ENCODE data around the gene TRIM47. TPM values are rescaled to one million over a fixed set of nuclear protein-coding genes. Genes with fewer than 3 reads are reported as not detected.

The TRIM47 gene
- total RNA-seq, 2 donors from 2014 or later: 21.3 to 62.9 TPM

GRCh38 chr17:75925103-75925502, 46.7 kb upstream of the TRIM47 start:
- Histone ChIP-seq H3K27me3 (replicated peaks; ENCODE audit: insufficient read depth) (no peaks in the 10 kb centered on the region), H3K9me3 (no peaks in the 10 kb centered on the region), H3K4me3 (no peak overlapping the region), H3K27ac (no peak overlapping the region), H3K4me1 (replicated peaks) (no peaks in the 10 kb centered on the region), H3K36me3 (no peaks in the 10 kb centered on the region)
- 96% methylated on average over 11 of the region's 11 CpGs for WGBS
- DNase-seq (ENCODE audit: low spot score): no peak
- intact Hi-C loops (cut with DNase I): no loop called here
- no peak for TF ChIP-seq POLR2A (IDR thresholded peaks at IDR 0.05)
- TF ChIP-seq POLR2AphosphoS5 (IDR thresholded peaks at IDR 0.05): no peak
- TF ChIP-seq, protein P1, sequence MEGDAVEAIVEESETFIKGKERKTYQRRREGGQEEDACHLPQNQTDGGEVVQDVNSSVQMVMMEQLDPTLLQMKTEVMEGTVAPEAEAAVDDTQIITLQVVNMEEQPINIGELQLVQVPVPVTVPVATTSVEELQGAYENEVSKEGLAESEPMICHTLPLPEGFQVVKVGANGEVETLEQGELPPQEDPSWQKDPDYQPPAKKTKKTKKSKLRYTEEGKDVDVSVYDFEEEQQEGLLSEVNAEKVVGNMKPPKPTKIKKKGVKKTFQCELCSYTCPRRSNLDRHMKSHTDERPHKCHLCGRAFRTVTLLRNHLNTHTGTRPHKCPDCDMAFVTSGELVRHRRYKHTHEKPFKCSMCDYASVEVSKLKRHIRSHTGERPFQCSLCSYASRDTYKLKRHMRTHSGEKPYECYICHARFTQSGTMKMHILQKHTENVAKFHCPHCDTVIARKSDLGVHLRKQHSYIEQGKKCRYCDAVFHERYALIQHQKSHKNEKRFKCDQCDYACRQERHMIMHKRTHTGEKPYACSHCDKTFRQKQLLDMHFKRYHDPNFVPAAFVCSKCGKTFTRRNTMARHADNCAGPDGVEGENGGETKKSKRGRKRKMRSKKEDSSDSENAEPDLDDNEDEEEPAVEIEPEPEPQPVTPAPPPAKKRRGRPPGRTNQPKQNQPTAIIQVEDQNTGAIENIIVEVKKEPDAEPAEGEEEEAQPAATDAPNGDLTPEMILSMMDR (IDR thresholded peaks at IDR 0.05): no peak

DNA sequence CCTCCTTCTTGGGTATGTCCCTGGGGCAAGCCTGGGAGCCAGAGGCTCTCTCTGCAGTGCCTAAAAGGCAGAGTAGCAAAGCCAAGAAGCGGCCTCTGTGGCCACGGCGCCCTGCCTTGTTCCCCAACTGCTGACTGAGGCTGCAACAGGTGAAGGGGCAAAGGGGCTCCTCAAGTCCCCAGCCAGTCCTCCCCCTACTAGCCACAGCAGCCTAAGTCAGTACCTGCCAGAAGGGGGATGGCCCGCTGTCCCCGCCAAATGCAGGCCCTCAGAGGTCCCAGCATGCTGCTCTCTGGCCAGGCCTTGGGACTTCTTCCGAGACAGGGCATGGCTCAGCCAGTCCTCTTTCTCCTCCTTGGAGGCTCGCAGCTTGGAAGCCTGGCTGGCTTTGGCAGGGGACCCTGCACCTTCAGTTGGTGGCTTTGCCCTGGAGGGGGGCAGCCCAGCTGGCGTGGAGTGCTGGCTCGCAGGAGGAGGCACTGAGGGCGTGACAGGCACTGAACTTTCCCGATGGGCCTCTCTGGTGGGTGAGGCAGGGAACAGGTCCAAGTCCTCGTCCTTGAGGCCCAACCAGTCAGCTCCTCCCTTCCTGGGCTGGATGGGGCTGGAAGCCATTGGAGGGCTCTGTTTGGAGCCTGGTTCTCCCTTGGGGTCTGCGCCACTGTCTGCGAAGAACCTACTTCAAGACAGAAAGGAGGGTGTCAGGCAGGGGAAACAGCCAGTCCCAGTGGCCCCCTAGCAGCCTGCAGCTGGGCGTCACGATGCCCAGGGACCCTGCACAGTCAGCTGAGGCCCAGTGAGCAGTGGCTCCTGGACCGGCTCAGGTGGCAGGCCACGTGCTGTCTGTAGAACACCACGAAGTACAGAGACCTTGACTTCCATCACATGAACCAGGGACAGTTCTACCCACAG, 44.8 kb upstream of the TRIM47 start:
- no peaks in the 10 kb centered on the region for H3K27me3 ChIP-seq (replicated peaks; ENCODE audit: insufficient read depth)
- no peaks in the 10 kb centered on the region for H3K36me3 ChIP-seq
- intact Hi-C loops (cut with DNase I): no loop called here
- TF ChIP-seq, protein P1 (IDR thresholded peaks at IDR 0.05): no peak
- TF ChIP-seq POLR2AphosphoS5 (IDR thresholded peaks at IDR 0.05) (no peak), POLR2A (IDR thresholded peaks at IDR 0.05) (no peak)
- H3K27ac ChIP-seq: no peak overlapping the region
- WGBS: 71% methylated on average over 17 of the region's 19 CpGs
- DNase-seq (ENCODE audit: low spot score): no peak
- no peak overlapping the region for H3K4me3 ChIP-seq
- H3K9me3 ChIP-seq: no peaks in the 10 kb centered on the region
- no peaks in the 10 kb centered on the region for H3K4me1 ChIP-seq (replicated peaks)

GRCh38 chr17:75922173-75922961, 44.0 kb upstream of the TRIM47 start:
- Histone ChIP-seq H3K27ac (no peak overlapping the region), H3K4me1 (replicated peaks) (no peaks in the 10 kb centered on the region), H3K4me3 (no peak overlapping the region), H3K9me3 (no peaks in the 10 kb centered on the region), H3K27me3 (replicated peaks; ENCODE audit: insufficient read depth) (no peaks in the 10 kb centered on the region), H3K36me3 (no peaks in the 10 kb centered on the region)
- intact Hi-C loops (cut with DNase I): no loop called here
- DNase-seq (ENCODE audit: low spot score): no peak
- WGBS: 86% methylated on average over 18 of the region's 18 CpGs
- TF ChIP-seq POLR2A (IDR thresholded peaks at IDR 0.05): no peak
- TF ChIP-seq, protein P1 (IDR thresholded peaks at IDR 0.05): no peak
- no peak for TF ChIP-seq POLR2AphosphoS5 (IDR thresholded peaks at IDR 0.05)

- intact Hi-C loops (cut with DNase I): no loop called here
- Histone ChIP-seq H3K27ac (no peak overlapping the region), H3K4me3 (no peak overlapping the region), H3K4me1 (replicated peaks) (no peaks in the 10 kb centered on the region), H3K36me3 (no peaks in the 10 kb centered on the region), H3K27me3 (replicated peaks; ENCODE audit: insufficient read depth) (no peaks in the 10 kb centered on the region), H3K9me3 (no peaks in the 10 kb centered on the region)
- 90% methylated on average over 15 of the region's 15 CpGs for WGBS
- DNase-seq (ENCODE audit: low spot score): no peak
- TF ChIP-seq POLR2A (IDR thresholded peaks at IDR 0.05): no peak
- no peak for TF ChIP-seq POLR2AphosphoS5 (IDR thresholded peaks at IDR 0.05)
- TF ChIP-seq, protein P1 (IDR thresholded peaks at IDR 0.05): no peak
Observed at GRCh38 chr17:75921596-75921995, 43.2 kb upstream of the TRIM47 start.

Measured in prostate gland (tissue), 2 donors.